D721Med (cell line): Measurements from ENCODE around the gene ZFP36L1.
"Not testable (repeated sequence)": the region's sequence is repeated elsewhere in the genome, so short reads cannot be mapped to it uniquely, and the experiment has no call there.

Experiments
- DNase-seq: peaks from one replicate; pipeline ENCODE4 v3.0.0; 2011; ENCODE audit warnings: low spot score; ENCODE audit not compliant: insufficient read length
- FAIRE-seq: peaks from 2 replicates; lab custom pipeline; 2011; peaks lifted over from hg19 to GRCh38; lab: Jason Lieb, UNC
- CTCF ChIP-seq: IDR thresholded peaks from 2 replicates; pipeline ENCODE4 v1.5.1; 2012; ENCODE audit warnings: mild to moderate bottlenecking, control low read depth; ENCODE audit not compliant: insufficient read depth; ENCODE audit errors: missing control alignments

Gene ZFP36L1

GRCh38 chr14:68768316-68768715 lies 24.6 kb downstream of the ZFP36L1 start:
- FAIRE-seq (no peak), DNase-seq (no peak)
- TF ChIP-seq CTCF: no peak

GRCh38 chr14:68767248-68767645 lies 25.6 kb downstream of the ZFP36L1 start:
- no peak for FAIRE-seq
- no peak for DNase-seq
- no peak for TF ChIP-seq CTCF

GRCh38 chr14:68766299-68767247 lies 26.3 kb downstream of the ZFP36L1 start:
- no peak for TF ChIP-seq CTCF
- FAIRE-seq (no peak), DNase-seq (no peak)

- not testable (repeated sequence) for FAIRE-seq, DNase-seq
Observed at GRCh38 chr14:68763843-68764242, 29.0 kb downstream of the ZFP36L1 start.

- FAIRE-seq: no peak
- no peak for DNase-seq
- TF ChIP-seq CTCF: no peak
Observed at GRCh38 chr14:68762953-68763764, 29.7 kb downstream of the ZFP36L1 start.

GRCh38 chr14:68761391-68761790 lies 31.5 kb downstream of the ZFP36L1 start:
- DNase-seq (no peak), FAIRE-seq (no peak)
- TF ChIP-seq CTCF: no peak

- no peak for DNase-seq
- no peak for TF ChIP-seq CTCF
- FAIRE-seq: no peak
Observed at GRCh38 chr14:68760761-68761160, 32.1 kb downstream of the ZFP36L1 start.
